ENCODE results near the gene FAM186B. TPM values are rescaled to one million over a fixed set of nuclear protein-coding genes. Genes with fewer than 3 reads are reported as not detected.
A peak's percentile ranks its signal among the peaks of the same experiment; 100 is the strongest.

Gene FAM186B
- total and polyA plus RNA-seq, 2 of the 13 experiments (the other 11 are each of a cell fraction or from before 2014, with no cell fraction given), result 0.07 to 0.20 TPM

DNA sequence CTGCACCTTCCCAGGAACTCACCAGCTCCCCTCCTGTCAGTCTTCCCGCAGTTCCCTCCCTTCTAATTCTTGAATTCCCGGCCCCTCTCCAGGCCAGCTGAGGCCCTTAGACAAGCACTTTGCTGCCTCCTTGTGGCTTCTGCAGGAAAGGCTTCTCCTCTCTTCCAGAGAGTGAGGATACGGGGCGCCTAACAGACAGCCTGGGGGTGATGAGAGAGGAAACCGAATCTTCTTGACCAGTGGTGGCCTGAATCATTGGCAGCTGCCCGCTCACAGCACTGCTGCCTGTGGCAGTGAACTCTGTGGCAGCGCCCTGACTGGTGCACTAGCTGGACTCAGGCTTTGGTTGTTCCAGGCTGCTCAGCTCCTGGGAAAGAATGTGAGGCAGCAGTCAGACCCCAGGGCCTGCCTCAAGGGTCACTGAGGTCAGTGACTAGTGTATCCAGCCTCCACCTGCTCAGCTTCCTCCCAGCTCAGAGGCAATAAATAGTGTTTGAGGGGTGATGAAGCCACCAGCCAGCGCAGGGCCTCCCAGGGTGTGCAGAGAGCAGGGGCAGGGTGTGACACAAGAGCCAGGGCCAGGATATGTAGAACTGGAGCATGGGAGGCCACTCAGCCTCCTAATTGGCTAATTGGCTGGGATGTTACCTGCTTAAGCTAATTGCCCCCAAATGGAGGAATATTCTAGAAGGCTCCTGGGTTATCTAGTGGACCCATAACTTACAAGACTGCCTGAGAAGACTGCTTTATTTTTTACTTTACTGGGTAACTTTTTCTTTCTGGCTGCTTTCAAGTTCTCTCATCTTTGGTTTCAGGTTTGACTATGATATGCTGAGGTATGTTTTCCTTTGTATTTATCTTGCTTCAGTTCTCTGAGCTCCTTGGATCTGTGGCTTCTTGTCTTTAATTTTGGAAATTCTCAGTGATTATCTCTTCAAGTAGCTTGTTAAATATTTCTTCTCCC, 24.6 kb downstream of the FAM186B start (continued):
- TF ChIP-seq, protein P1, sequence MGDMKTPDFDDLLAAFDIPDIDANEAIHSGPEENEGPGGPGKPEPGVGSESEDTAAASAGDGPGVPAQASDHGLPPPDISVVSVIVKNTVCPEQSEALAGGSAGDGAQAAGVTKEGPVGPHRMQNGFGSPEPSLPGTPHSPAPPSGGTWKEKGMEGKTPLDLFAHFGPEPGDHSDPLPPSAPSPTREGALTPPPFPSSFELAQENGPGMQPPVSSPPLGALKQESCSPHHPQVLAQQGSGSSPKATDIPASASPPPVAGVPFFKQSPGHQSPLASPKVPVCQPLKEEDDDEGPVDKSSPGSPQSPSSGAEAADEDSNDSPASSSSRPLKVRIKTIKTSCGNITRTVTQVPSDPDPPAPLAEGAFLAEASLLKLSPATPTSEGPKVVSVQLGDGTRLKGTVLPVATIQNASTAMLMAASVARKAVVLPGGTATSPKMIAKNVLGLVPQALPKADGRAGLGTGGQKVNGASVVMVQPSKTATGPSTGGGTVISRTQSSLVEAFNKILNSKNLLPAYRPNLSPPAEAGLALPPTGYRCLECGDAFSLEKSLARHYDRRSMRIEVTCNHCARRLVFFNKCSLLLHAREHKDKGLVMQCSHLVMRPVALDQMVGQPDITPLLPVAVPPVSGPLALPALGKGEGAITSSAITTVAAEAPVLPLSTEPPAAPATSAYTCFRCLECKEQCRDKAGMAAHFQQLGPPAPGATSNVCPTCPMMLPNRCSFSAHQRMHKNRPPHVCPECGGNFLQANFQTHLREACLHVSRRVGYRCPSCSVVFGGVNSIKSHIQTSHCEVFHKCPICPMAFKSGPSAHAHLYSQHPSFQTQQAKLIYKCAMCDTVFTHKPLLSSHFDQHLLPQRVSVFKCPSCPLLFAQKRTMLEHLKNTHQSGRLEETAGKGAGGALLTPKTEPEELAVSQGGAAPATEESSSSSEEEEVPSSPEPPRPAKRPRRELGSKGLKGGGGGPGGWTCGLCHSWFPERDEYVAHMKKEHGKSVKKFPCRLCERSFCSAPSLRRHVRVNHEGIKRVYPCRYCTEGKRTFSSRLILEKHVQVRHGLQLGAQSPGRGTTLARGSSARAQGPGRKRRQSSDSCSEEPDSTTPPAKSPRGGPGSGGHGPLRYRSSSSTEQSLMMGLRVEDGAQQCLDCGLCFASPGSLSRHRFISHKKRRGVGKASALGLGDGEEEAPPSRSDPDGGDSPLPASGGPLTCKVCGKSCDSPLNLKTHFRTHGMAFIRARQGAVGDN (CRISPR knock-in tag; IDR thresholded peaks at IDR 0.05), result peak; percentile 36
- TF ChIP-seq, protein P2, sequence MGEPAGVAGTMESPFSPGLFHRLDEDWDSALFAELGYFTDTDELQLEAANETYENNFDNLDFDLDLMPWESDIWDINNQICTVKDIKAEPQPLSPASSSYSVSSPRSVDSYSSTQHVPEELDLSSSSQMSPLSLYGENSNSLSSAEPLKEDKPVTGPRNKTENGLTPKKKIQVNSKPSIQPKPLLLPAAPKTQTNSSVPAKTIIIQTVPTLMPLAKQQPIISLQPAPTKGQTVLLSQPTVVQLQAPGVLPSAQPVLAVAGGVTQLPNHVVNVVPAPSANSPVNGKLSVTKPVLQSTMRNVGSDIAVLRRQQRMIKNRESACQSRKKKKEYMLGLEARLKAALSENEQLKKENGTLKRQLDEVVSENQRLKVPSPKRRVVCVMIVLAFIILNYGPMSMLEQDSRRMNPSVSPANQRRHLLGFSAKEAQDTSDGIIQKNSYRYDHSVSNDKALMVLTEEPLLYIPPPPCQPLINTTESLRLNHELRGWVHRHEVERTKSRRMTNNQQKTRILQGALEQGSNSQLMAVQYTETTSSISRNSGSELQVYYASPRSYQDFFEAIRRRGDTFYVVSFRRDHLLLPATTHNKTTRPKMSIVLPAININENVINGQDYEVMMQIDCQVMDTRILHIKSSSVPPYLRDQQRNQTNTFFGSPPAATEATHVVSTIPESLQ (CRISPR knock-in tag; conservative IDR thresholded peaks at IDR 0.05), result no peak
- TF ChIP-seq CHD4 (IDR thresholded peaks at IDR 0.05; ENCODE audit: borderline replicate concordance, low read length) (no peak), SRSF4 (IDR thresholded peaks at IDR 0.05; ENCODE audit: low read depth, low read length, poor library complexity, severe bottlenecking) (no peak)
- TF ChIP-seq, protein P3, sequence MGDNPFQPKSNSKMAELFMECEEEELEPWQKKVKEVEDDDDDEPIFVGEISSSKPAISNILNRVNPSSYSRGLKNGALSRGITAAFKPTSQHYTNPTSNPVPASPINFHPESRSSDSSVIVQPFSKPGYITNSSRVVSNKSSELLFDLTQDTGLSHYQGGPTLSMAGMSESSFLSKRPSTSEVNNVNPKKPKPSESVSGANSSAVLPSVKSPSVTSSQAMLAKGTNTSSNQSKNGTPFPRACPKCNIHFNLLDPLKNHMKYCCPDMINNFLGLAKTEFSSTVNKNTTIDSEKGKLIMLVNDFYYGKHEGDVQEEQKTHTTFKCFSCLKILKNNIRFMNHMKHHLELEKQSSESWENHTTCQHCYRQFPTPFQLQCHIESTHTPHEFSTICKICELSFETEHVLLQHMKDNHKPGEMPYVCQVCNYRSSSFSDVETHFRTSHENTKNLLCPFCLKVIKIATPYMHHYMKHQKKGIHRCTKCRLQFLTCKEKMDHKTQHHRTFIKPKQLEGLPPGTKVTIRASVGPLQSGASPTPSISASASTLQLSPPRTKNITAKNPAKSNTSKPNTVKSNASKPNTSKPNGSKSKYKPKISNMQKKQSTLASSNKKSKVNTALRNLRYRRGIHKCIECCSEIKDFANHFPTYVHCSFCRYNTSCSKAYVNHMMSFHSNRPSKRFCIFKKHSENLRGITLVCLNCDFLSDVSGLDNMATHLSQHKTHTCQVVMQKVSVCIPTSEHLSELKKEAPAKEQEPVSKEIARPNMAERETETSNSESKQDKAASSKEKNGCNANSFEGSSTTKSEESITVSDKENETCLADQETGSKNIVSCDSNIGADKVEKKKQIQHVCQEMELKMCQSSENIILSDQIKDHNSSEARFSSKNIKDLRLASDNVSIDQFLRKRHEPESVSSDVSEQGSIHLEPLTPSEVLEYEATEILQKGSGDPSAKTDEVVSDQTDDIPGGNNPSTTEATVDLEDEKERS (CRISPR knock-in tag; IDR thresholded peaks at IDR 0.05), result no peak
- TF ChIP-seq, protein P4, sequence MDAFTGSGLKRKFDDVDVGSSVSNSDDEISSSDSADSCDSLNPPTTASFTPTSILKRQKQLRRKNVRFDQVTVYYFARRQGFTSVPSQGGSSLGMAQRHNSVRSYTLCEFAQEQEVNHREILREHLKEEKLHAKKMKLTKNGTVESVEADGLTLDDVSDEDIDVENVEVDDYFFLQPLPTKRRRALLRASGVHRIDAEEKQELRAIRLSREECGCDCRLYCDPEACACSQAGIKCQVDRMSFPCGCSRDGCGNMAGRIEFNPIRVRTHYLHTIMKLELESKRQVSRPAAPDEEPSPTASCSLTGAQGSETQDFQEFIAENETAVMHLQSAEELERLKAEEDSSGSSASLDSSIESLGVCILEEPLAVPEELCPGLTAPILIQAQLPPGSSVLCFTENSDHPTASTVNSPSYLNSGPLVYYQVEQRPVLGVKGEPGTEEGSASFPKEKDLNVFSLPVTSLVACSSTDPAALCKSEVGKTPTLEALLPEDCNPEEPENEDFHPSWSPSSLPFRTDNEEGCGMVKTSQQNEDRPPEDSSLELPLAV (CRISPR knock-in tag; conservative IDR thresholded peaks at IDR 0.05; ENCODE audit: low read depth), result no peak
- TF ChIP-seq, protein P5, sequence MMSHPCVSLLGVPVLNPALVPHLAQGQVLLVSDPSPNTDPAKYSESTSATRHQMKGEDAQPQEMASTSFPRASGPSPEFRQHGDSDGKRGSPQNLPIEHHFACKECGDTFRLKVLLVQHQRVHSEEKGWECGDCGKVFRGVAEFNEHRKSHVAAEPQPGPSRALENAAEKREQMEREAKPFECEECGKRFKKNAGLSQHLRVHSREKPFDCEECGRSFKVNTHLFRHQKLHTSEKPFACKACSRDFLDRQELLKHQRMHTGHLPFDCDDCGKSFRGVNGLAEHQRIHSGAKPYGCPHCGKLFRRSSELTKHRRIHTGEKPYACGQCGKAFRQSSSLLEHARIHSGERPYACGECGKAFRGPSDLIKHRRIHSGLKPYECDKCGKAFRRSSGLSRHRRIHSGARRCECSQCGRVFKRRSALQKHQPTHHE (CRISPR knock-in tag; IDR thresholded peaks at IDR 0.05; ENCODE audit: borderline replicate concordance), result no peak
- TF ChIP-seq, protein P6, sequence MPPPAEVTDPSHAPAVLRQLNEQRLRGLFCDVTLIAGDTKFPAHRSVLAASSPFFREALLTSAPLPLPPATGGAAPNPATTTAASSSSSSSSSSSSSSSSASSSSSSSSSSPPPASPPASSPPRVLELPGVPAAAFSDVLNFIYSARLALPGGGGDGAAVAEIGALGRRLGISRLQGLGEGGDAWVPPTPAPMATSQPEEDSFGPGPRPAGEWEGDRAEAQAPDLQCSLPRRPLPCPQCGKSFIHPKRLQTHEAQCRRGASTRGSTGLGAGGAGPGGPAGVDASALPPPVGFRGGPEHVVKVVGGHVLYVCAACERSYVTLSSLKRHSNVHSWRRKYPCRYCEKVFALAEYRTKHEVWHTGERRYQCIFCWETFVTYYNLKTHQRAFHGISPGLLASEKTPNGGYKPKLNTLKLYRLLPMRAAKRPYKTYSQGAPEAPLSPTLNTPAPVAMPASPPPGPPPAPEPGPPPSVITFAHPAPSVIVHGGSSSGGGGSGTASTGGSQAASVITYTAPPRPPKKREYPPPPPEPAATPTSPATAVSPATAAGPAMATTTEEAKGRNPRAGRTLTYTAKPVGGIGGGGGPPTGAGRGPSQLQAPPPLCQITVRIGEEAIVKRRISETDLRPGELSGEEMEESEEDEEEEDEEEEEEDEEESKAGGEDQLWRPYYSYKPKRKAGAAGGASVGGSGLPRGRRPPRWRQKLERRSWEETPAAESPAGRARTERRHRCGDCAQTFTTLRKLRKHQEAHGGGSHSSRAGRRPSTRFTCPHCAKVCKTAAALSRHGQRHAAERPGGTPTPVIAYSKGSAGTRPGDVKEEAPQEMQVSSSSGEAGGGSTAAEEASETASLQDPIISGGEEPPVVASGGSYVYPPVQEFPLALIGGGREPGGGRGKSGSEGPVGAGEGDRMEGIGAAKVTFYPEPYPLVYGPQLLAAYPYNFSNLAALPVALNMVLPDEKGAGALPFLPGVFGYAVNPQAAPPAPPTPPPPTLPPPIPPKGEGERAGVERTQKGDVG (CRISPR knock-in tag; IDR thresholded peaks at IDR 0.05; ENCODE audit: borderline replicate concordance), result no peak
